H7 (cell line): ENCODE results near the gene PAQR3. TPM values are rescaled to one million over a fixed set of nuclear protein-coding genes. Genes with fewer than 3 reads are reported as not detected.
A peak's percentile ranks its signal among the peaks of the same experiment; 100 is the strongest.
"Not testable (repeated sequence)": the region's sequence is repeated elsewhere in the genome, so short reads cannot be mapped to it uniquely, and the experiment has no call there.

ENCODE experiments used
- DNase-seq: peaks from one replicate; pipeline ENCODE4 v3.0.0; 2012
- H3K27me3 ChIP-seq: 2 replicates; pipeline ENCODE4 v1.6.0; 2011; ENCODE audit warnings: mild to moderate bottlenecking, low read length; ENCODE audit not compliant: control insufficient read depth, insufficient read depth
- H3K36me3 ChIP-seq: replicated peaks from 2 replicates; pipeline ENCODE4 v1.5.1; 2011; ENCODE audit warnings: low read length; ENCODE audit not compliant: control insufficient read depth, insufficient read depth
- H3K4me3 ChIP-seq: 2 replicates; pipeline ENCODE4 v1.5.1; 2011; ENCODE audit warnings: low read depth, mild to moderate bottlenecking, control low read depth, low read length, moderate library complexity; ENCODE audit not compliant: insufficient read depth
- total RNA-seq: library from RNA; depleted of rRNA; stranded (reverse); fragments of >200 nt; shearing (Covaris generic); gene quantifications from 2 replicates; pipeline ENCODE4 v1.2.3, GENCODE V29; 2014

Gene PAQR3
- total RNA-seq, 1 experiment from 2014 or later: 23.9 TPM

DNA sequence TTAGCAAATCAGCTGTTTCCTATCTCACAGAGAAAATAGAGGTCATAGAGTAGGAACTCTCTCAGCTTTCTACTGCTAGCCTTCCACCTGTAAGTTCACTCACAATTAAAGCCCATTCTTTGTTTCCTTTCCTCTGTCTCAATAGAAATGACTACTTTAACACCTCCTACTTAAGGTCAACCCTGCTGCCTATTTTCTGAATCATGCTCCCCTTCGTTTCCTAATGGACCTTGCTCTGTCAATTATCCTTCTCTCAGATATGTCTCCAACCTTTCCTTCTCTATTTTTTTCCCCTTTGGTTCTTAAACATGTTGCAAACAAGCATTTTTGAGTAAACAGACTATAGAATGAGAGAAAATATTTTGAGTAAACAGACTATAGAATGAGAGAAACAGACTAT, 5.1 kb upstream of the PAQR3 start:
- Histone ChIP-seq H3K4me3 (no peak overlapping the region), H3K27me3 (no peaks in the 10 kb centered on the region), H3K36me3 (no peaks in the 10 kb centered on the region)
- no peak for DNase-seq

DNA sequence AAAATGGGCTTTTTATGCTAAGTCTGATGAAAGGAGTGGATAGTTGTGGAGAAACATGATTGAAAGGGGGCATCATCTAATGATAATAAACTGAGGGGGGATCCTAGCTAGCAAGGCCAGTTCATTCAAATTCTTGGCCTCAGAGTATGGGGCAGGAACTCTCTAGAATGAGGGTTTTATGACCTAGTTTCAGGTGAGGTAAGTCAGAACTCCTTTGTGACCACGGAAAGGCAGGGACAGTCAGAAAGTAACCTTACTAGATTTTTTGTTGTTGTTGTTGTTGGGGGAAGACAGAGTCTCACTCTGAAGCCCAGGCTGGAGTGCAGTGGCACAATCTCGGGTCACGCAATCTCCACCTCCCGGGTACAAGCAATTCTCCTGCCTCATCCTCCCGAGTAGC, 1.5 kb upstream of the PAQR3 start:
- H3K4me3 ChIP-seq: no peak overlapping the region
- no peak for DNase-seq
- no peaks in the 10 kb centered on the region for H3K27me3 ChIP-seq
- H3K36me3 ChIP-seq: no peaks in the 10 kb centered on the region

DNA sequence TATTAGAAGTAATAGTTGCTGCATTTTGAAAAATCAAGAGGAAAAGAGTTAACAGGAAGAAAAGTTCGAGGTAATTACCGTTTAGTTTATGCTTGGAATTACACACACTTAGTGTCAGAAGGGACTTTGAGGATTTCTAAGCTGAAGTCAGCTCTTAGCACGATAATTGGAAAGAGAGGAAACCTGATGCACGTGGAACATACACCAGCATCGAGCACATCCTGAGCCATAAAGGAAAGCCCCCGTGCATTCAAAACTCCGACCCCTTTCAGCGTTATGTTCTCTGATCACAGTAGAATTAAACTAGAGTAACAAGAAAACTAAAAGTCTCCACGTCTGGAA, 400 bp upstream of the PAQR3 start:
- H3K4me3 ChIP-seq: peak overlapping the region; percentile 20
- H3K36me3 ChIP-seq: no peaks in the 10 kb centered on the region; the same call in 1 of the 2 replicates
- no peak for DNase-seq
- H3K27me3 ChIP-seq: no peaks in the 10 kb centered on the region

DNA sequence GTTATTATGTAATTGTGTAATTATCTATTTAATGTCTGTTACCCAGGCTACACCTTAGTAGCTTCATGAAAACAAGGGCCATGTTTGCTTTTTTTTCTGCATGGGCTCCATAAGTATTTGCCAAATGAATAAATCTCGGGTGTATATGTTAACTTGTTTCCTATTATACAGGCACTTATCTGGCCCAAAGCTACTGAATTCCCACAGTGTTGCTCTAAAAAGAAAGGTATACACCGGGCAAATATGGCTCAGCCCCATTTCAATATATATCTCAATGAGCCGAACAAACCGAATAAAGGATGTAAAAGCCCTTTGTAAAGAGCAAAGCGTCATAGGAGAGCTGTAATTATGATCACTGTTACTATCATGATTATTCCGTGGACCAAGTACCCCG, 767 bp downstream of the PAQR3 start:
- DNase-seq: no peak
- H3K4me3 ChIP-seq: peak overlapping the region; percentile 93
- no peaks in the 10 kb centered on the region for H3K27me3 ChIP-seq
- no peaks in the 10 kb centered on the region; the same call in 1 of the 2 replicates for H3K36me3 ChIP-seq

DNA sequence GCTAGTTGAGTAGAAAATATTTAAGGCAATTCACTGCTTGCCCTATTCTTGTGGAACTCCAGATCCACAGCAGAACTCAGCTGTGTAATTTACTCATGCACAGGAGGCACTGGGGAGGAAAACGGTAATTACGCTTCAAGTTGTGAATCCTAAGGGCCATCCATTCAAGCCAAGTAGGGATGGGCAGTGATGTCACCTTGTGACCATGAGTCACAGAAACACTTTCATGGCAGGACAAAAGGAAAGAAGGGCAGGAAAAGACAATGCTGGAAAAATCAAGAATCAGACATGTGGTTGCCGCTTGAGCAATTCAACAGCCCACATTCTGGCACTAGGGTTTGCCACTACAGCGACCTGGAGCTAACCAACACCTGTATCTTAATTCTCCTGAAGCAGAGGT, 1.4 kb downstream of the PAQR3 start:
- no peak for DNase-seq
- no peaks in the 10 kb centered on the region; the same call in 1 of the 2 replicates for H3K36me3 ChIP-seq
- H3K4me3 ChIP-seq: no peak overlapping the region
- no peaks in the 10 kb centered on the region for H3K27me3 ChIP-seq

DNA sequence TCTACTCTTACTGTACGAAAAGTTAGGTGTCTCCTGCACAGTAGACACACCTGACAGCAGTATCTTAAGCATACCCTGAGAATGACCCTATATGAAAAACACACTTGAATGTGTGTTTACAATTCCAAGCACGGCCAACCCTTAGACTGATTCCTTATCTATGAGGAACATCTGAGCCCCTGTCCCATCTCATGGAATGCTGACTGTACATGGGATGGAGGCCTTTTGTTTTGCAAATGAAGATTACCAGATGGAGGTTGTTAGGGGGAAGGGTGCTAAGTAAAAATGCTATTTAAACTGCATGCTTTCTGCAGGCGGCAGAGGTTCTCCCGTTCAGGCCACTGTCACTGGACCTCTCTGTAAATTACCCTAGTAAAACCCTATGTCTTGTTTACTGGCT, 2.2 kb downstream of the PAQR3 start:
- Histone ChIP-seq H3K27me3 (no peaks in the 10 kb centered on the region), H3K36me3 (no peaks in the 10 kb centered on the region; the same call in 1 of the 2 replicates), H3K4me3 (no peak overlapping the region)
- DNase-seq: no peak

DNA sequence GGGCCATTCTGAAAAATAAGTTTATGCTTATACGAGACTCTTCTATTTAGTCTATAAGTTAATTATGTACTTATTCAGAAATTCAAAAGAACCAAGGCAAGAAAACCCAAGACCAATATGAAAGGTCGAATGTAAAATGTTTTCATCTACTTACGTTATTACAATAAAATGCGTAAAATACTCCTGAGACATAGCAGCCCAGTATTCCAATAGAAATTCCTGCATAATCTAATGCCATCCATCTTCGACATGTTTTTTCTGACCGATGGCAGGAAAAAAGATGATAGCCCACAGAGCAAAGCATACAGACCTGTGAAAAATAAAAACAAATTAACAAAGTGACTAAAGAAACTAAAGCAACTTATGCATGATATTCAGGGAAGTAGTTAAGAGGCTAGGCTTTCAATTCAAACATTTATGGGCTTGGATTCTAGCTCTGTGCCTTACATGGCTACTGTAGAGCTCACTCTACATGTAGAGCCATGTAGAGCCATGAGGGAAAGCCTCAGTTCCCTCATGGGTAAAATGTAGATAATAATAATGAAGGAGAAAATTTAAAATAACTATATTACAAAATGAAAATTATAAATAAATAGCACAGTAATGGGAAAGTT, 9.1 kb downstream of the PAQR3 start:
- Histone ChIP-seq H3K27me3 (no peaks in the 10 kb centered on the region), H3K36me3 (peaks cover 1% of the 10 kb centered on the region), H3K4me3 (no peak overlapping the region)
- no peak for DNase-seq

DNA sequence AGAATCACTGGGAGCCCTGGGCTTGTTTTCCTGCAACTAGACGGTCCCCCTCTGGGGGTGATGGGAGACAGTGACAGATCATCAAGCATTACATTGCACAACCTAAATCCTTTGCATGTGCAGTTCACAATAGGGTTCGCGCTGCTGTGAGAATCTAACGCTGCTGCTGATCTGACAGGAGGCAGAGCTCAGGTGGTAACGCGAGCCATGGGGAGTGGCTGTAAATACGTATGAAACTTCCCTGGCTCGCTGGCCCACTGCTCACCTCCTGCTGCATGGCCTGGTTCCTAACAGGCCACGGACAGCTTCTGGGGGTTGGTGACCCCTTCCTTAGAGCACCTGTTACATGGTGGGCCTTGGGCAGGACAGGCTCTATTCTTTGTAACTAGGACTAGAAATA, 10.4 kb downstream of the PAQR3 start:
- Histone ChIP-seq H3K36me3 (peaks cover 1% of the 10 kb centered on the region), H3K4me3 (no peak overlapping the region), H3K27me3 (no peaks in the 10 kb centered on the region)
- no peak for DNase-seq

DNA sequence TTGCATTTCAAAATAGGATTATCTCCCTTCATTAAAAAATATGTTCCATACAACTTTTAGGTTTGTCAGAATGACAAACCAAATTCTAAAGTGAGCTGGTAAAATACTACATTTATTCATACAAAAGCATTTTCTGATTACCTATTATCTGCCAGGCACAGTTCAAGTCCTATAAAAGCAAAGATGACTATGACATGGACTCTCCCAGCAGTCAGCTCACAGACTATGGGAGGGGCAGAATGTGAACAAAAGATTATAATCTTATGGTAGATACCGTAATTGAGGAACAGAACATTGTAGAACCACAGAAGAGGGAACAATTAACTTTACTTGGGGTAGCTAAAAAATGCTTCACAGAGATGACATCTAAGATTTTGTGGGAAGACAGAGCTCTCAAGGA, 12.4 kb downstream of the PAQR3 start:
- DNase-seq: no peak
- Histone ChIP-seq H3K4me3 (no peak overlapping the region), H3K36me3 (peaks cover 1% of the 10 kb centered on the region), H3K27me3 (no peaks in the 10 kb centered on the region)

DNA sequence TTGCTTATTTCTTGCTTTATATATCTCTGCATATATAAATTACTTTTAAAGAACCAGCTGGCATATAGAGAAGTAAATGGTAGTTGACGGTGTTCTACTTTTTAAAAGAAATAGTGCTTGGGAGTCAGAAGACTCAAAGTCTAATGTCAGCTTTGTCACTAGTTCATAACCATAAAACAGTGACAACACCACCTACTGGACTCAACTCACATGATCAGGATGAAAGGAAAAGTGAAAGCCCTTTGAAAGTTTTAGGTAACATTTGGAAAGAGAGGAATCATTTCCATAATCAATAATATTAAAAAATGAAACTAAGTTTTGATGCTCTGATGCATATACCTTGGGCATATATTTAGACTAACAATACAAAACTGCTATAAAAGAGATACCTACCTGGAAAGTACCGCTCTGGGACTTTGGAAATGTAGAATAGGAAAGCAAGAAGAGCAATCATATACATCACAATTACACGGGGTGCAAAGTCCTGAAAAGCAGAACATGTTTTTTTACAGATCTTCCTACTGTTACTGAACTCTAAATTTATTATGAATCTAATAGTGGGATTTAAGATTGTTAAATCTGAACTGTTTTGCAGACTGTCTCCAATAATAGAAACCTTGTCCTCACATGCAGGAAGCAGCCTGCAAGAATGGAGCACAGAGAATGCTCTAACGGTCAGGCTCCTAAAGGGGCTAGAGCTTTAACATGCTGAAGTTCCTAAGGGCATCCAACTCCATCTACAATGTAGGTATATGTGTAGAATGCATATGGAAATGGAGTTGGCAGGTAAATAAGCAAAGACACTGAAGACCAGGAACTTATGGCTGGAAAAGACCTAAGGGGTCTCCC, 15.6 kb downstream of the PAQR3 start:
- DNase-seq: no peak
- no peaks in the 10 kb centered on the region for H3K27me3 ChIP-seq
- H3K4me3 ChIP-seq: no peak overlapping the region
- H3K36me3 ChIP-seq: peaks cover 1% of the 10 kb centered on the region

DNA sequence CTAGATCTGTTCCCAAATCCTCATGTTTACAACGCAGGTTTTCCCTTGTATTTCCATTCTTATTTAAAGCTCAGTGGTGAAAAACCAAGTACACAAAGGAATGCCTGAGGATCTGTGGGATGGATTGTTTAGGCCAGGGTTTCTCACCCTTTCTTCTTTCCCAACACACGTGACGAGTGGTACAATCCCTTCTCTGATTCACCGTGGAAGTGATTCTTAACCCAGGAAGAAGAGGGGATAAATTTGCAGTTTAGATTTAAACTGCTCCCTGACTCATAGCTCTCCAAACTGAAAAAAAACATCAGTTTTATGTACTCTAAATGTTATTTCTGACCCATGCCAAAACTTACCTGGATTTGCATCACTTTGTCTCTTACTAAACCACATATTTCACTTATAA, 17.0 kb downstream of the PAQR3 start:
- no peak for DNase-seq
- H3K4me3 ChIP-seq: no peak overlapping the region
- H3K27me3 ChIP-seq: no peaks in the 10 kb centered on the region

DNA sequence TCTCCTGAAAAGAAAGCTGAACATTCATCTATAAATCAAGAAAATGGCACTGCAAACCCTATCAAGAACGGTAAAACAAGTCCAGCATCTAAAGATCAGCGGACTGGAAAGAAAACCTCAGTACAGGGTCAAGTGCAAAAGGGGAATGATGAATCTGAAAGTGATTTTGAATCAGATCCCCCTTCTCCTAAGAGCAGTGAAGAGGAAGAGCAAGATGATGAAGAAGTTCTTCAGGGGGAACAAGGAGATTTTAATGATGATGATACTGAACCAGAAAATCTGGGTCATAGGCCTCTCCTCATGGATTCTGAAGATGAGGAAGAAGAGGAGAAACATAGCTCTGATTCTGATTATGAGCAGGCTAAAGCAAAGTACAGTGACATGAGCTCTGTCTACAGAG, 28.6 kb downstream of the PAQR3 start:
- no peaks in the 10 kb centered on the region for H3K27me3 ChIP-seq
- H3K4me3 ChIP-seq: no peak overlapping the region
- DNase-seq: no peak
- H3K36me3 ChIP-seq: peaks cover 3% of the 10 kb centered on the region; the same call in 1 of the 2 replicates

More for the DNA sequence above, 17.0 kb downstream of the PAQR3 start:
- peaks cover 1% of the 10 kb centered on the region for H3K36me3 ChIP-seq

DNA sequence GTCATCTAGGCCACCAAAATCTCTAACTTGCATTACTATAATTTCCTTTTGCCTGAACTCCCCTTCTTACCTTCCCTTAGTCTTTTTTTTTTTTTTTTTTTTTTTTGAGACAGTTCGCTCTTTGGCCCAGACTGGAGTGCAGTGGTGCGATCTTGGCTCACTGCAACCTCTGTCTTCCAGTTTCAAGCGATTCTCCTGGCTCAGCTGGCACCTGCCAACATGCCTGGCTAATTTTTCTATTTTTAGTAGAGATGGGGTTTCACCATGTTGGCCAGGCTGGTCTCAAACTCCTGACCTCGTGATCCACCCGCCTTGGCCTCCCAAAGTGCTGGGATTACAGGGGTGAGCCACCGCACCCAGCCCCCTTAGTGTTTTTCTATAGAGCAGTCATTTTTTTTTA, 30.3 kb downstream of the PAQR3 start:
- not testable (repeated sequence) for H3K27me3 ChIP-seq, DNase-seq, H3K36me3 ChIP-seq, H3K4me3 ChIP-seq

DNA sequence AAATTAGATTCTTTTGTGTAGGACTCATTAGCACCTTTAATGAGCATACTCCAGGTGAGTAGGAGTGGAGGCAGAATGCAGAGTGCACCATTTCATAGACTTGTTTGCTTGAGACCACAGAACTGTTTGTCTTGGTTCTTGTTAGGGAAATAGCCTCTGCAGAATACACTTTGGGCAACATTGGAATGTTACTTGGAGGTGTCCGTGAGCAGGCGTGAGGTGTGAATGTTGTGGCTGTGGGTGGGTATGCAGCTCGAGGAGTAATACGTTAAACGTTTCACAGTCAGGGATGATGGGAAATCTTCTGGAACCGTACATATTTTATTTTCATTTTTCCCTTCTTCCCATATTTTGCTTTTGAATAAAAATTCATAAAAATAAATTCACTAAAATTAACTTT, 31.6 kb downstream of the PAQR3 start:
- DNase-seq: no peak
- peaks cover 3% of the 10 kb centered on the region; the same call in 1 of the 2 replicates for H3K36me3 ChIP-seq
- no peak overlapping the region for H3K4me3 ChIP-seq
- no peaks in the 10 kb centered on the region for H3K27me3 ChIP-seq

DNA sequence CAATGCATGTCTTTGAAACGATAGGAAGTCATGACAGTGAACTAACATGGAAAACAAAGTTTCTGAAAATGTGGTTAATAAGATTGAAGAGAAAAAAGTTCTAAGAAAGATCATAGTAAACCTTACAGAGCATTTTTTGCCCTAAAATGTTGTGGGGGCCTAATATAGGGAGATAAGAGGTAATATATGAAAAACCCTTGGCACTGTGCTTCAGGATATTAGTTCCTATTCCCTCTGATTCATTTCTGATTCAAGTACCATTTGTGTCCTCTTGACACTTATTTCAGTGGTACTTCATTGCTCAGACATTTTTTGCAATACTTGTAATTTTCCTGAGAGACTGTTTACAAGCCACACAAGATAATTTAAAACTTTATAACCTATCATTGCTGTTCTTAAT, 35.1 kb downstream of the PAQR3 start:
- H3K27me3 ChIP-seq: no peaks in the 10 kb centered on the region
- no peaks in the 10 kb centered on the region for H3K36me3 ChIP-seq
- no peak for DNase-seq
- no peak overlapping the region for H3K4me3 ChIP-seq
